Hepatocyte (in vitro differentiated cells): ENCODE data around the gene AICDA. TPM values are rescaled to one million over a fixed set of nuclear protein-coding genes. Genes with fewer than 3 reads are reported as not detected.

Experiments
- DNase-seq: peaks from one replicate; pipeline ENCODE4 v3.0.0-alpha.2; 2016; ENCODE audit warnings: low spot score
- H2AFZ ChIP-seq: fragments of 200-600 bp; sonication (generic); 2 replicates; pipeline ENCODE4 v1.6.0; 2016; ENCODE audit warnings: antibody characterized with exemption, mild to moderate bottlenecking
- H3K27ac ChIP-seq: fragments of 200-600 bp; sonication (generic); 2 replicates; pipeline ENCODE4 v1.5.1; 2016; ENCODE audit warnings: mild to moderate bottlenecking
- H3K27me3 ChIP-seq: fragments of 200-600 bp; sonication (generic); 2 replicates; pipeline ENCODE4 v1.6.1; 2016
- H3K36me3 ChIP-seq: fragments of 200-600 bp; sonication (generic); replicated peaks from 2 replicates; pipeline ENCODE4 v1.5.1; 2016; ENCODE audit warnings: low read depth; ENCODE audit not compliant: insufficient read depth
- H3K4me1 ChIP-seq: fragments of 200-600 bp; sonication (generic); 2 replicates; pipeline ENCODE4 v1.5.1; 2016; ENCODE audit warnings: mild to moderate bottlenecking, moderate library complexity; ENCODE audit not compliant: insufficient read depth
- H3K4me2 ChIP-seq: fragments of 200-600 bp; sonication (generic); 2 replicates; pipeline ENCODE4 v1.6.0; 2016
- H3K4me3 ChIP-seq: fragments of 200-600 bp; sonication (generic); 2 replicates; pipeline ENCODE4 v1.5.1; 2016; ENCODE audit warnings: mild to moderate bottlenecking
- H3K79me2 ChIP-seq: fragments of 200-600 bp; sonication (generic); 2 replicates; pipeline ENCODE4 v1.6.0; 2017; ENCODE audit warnings: mild to moderate bottlenecking
- H3K9me2 ChIP-seq: fragments of 200-600 bp; sonication (generic); replicated peaks from 2 replicates; pipeline ENCODE4 v1.6.0; 2017; ENCODE audit warnings: mild to moderate bottlenecking; ENCODE audit not compliant: insufficient read depth
- H3K9me3 ChIP-seq: fragments of 200-600 bp; sonication (generic); 2 replicates; pipeline ENCODE4 v1.5.1; 2016; ENCODE audit warnings: low read depth, mild to moderate bottlenecking
- H4K20me1 ChIP-seq: fragments of 200-600 bp; sonication (generic); 2 replicates; pipeline ENCODE4 v1.6.0; 2016; ENCODE audit warnings: mild to moderate bottlenecking; ENCODE audit not compliant: insufficient read depth, poor library complexity, severe bottlenecking
- EZH2 ChIP-seq: fragments of 200-600 bp; sonication (generic); IDR thresholded peaks from 2 replicates; pipeline ENCODE4 v1.6.1; 2016; ENCODE audit warnings: antibody characterized with exemption, mild to moderate bottlenecking, borderline replicate concordance
- EZH2phosphoT487 ChIP-seq: fragments of 200-600 bp; sonication (generic); IDR thresholded peaks from one replicate; pipeline ENCODE4 v1.6.1; 2018; ENCODE audit warnings: antibody characterized with exemption, mild to moderate bottlenecking, low read depth, moderate library complexity; ENCODE audit not compliant: unreplicated experiment, severe bottlenecking
- WGBS: methylation state at CpG from one replicate; pipeline ENCODE4 v1.1.6; 2016; ENCODE audit warnings: low lambda C conversion rate; ENCODE audit errors: missing lambda C conversion rate; 5-methylcytosine and 5-hydroxymethylcytosine counted together
- polyA plus RNA-seq: library from polyadenylated mRNA; unstranded; fragments of >200 nt; fragmentation: Nextera tagmentation; extraction: Ambion mirVana; gene quantifications from 2 replicates; pipeline ENCODE4 v1.2.1, GENCODE V29; 2016
- total RNA-seq: library from RNA; depleted of rRNA; stranded (reverse); fragments of >200 nt; gene quantifications from 2 replicates; pipeline ENCODE4 v1.2.3, GENCODE V29; 2014
- TF ChIP-seq, protein P1 (sequence below): fragments of 200-600 bp; sonication (generic); IDR thresholded peaks from 2 replicates; pipeline ENCODE4 v1.5.1; 2016; ENCODE audit warnings: antibody characterized with exemption, mild to moderate bottlenecking; ENCODE audit not compliant: poor library complexity

AICDA gene
- total RNA-seq (0.12 and 0.23 TPM in 2 replicates), polyA plus RNA-seq (not detected in 2 replicates)

DNA sequence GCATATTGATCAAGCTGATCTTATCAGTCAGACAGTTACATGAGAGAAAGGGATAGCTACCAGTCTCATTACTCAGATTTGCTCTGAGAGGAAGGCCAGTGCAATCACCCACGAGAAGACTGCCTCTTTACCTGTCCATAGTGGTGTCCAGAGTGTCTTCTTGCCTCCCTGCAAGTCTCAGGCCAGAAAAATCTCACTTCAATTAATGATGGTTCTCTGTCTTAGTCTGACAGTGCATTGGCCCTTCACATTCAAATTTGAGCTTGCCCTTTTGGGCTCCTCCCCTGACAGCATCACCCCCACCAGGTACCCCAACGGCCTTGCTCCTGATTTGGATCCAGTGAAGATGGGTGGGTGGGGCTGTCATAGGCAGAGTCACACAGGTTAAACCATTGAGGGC is at the start of gene AICDA:
Gene AICDA, minus strand, starts transcription at position 231 of the 400 bp plus-strand sequence. Its CDS starts 92 bp downstream, at position 139.
- H3K79me2 ChIP-seq = no peaks in the 10 kb centered on the region
- H3K27me3 ChIP-seq = no peaks in the 10 kb centered on the region
- H3K4me1 ChIP-seq = no peaks in the 10 kb centered on the region
- H3K4me3 ChIP-seq = no peak within 1 kb of the TSS
- H3K9me2 ChIP-seq = no peaks in the 10 kb centered on the region
- no peak within 1 kb of the TSS for H3K27ac ChIP-seq
- no peaks in the 10 kb centered on the region for H4K20me1 ChIP-seq
- no peaks in the 10 kb centered on the region for H3K36me3 ChIP-seq
- DNase-seq = no peak
- 72% methylated on average over 2 of the region's 2 CpGs for WGBS
- no peak within 1 kb of the TSS for H2AFZ ChIP-seq
- H3K4me2 ChIP-seq = no peak within 1 kb of the TSS
- no peaks in the 10 kb centered on the region for H3K9me3 ChIP-seq
- TF ChIP-seq EZH2phosphoT487 = no peak
- no peak for TF ChIP-seq EZH2
- TF ChIP-seq, protein P1, sequence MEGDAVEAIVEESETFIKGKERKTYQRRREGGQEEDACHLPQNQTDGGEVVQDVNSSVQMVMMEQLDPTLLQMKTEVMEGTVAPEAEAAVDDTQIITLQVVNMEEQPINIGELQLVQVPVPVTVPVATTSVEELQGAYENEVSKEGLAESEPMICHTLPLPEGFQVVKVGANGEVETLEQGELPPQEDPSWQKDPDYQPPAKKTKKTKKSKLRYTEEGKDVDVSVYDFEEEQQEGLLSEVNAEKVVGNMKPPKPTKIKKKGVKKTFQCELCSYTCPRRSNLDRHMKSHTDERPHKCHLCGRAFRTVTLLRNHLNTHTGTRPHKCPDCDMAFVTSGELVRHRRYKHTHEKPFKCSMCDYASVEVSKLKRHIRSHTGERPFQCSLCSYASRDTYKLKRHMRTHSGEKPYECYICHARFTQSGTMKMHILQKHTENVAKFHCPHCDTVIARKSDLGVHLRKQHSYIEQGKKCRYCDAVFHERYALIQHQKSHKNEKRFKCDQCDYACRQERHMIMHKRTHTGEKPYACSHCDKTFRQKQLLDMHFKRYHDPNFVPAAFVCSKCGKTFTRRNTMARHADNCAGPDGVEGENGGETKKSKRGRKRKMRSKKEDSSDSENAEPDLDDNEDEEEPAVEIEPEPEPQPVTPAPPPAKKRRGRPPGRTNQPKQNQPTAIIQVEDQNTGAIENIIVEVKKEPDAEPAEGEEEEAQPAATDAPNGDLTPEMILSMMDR = no peak

DNA sequence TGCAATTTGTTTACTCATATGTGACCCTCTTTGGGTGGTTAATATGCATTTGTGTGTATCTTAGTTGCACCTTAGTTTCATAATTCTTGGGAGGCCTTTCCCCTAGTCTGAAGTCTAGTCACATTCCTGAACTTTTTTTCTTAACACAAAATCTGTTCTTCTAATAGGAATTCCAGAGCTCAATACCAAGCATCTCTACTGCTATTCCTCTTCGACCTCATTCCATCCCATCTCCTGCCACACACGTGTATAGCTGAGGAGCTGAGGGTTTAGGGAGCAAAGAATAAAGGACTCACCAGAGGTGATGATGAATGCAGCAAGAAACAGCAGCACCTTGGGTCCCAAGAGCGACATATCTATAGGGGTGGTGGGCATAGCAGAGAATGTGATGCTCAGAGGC is 49.1 kb upstream of the AICDA start:
- DNase-seq = no peak
- Histone ChIP-seq H3K9me2 (no peaks in the 10 kb centered on the region), H4K20me1 (no peaks in the 10 kb centered on the region), H3K27ac (no peak overlapping the region), H3K4me3 (no peak overlapping the region), H3K79me2 (no peaks in the 10 kb centered on the region), H3K4me2 (no peak overlapping the region), H3K36me3 (no peaks in the 10 kb centered on the region), H3K9me3 (no peaks in the 10 kb centered on the region), H3K27me3 (no peaks in the 10 kb centered on the region), H3K4me1 (no peaks in the 10 kb centered on the region), H2AFZ (no peak overlapping the region)
- 88% methylated on average over 3 of the region's 3 CpGs for WGBS
- TF ChIP-seq EZH2 (no peak), EZH2phosphoT487 (no peak)
- TF ChIP-seq, protein P1 = no peak

DNA sequence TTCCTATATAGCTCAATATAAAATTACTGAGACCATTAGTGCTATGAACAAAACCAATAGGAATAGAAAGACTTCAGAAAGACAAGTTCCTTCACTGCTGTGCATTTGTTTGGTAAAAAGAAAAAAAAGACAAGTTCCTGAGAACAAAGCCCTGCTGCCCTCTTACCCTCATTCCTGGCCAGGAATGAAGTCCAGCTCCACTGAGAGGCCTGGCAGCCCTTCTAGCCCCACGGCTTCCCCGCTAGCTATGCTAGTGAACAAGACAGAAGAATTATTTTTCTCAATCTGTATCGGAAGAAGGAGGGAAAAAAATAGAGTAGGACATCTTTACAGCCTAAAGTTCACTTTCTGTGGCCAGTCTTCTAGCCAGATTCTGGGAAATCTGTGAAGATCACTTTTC is 48.4 kb upstream of the AICDA start:
- 78% methylated on average over 3 of the region's 3 CpGs for WGBS
- Histone ChIP-seq H3K79me2 (no peaks in the 10 kb centered on the region), H3K4me3 (no peak overlapping the region), H3K4me1 (no peaks in the 10 kb centered on the region), H3K9me3 (no peaks in the 10 kb centered on the region), H2AFZ (no peak overlapping the region), H3K27me3 (no peaks in the 10 kb centered on the region), H3K36me3 (no peaks in the 10 kb centered on the region), H3K4me2 (no peak overlapping the region), H3K27ac (no peak overlapping the region), H3K9me2 (no peaks in the 10 kb centered on the region), H4K20me1 (no peaks in the 10 kb centered on the region)
- TF ChIP-seq, protein P1 = no peak
- TF ChIP-seq EZH2 (no peak), EZH2phosphoT487 (no peak)
- no peak for DNase-seq

DNA sequence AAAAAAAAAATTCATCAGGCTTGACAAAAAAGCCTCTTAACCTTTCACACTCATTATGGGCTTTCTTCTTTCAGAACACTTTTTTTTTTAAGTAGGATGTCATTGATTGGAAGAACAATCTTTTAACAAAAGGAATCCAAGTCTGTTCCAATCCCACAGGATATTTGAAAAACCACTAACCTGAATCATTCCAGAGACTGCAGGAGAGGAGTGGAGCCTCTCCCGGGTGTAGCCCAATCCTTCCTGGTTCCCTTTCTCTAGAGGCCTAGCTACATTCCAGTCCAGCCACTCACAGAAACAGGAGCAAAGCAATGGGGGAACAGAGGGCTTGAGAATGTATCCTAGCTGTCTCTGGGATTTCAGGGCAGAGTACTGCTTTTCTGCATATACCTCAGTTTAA is 45.7 kb upstream of the AICDA start:
- DNase-seq = no peak
- Histone ChIP-seq H3K27me3 (no peaks in the 10 kb centered on the region), H3K4me2 (no peak overlapping the region), H3K9me3 (no peaks in the 10 kb centered on the region), H3K4me3 (no peak overlapping the region), H3K27ac (no peak overlapping the region), H2AFZ (no peak overlapping the region), H4K20me1 (no peaks in the 10 kb centered on the region), H3K9me2 (no peaks in the 10 kb centered on the region), H3K4me1 (no peaks in the 10 kb centered on the region), H3K79me2 (no peaks in the 10 kb centered on the region), H3K36me3 (no peaks in the 10 kb centered on the region)
- 32% methylated on average over 1 of the region's 1 CpG for WGBS
- TF ChIP-seq, protein P1 = no peak
- no peak for TF ChIP-seq EZH2
- no peak for TF ChIP-seq EZH2phosphoT487
